H9 (cell line): ENCODE measurements around the gene ANKHD1. TPM values are rescaled to one million over a fixed set of nuclear protein-coding genes. Genes with fewer than 3 reads are reported as not detected.

Experiments used
- DNase-seq: peaks from one replicate; pipeline ENCODE4 v3.0.0-alpha.2; 2017
- H2AFZ ChIP-seq: one replicate; pipeline ENCODE4 v1.6.1; 2013; ENCODE audit warnings: mild to moderate bottlenecking, low read length, control low read depth, moderate library complexity
- H2AK5ac ChIP-seq: 2 replicates; pipeline ENCODE4 v1.6.1; 2013; ENCODE audit warnings: low read length, control low read depth, mixed read lengths; ENCODE audit not compliant: insufficient read length
- H2BK120ac ChIP-seq: one replicate; pipeline ENCODE4 v1.6.1; 2013; ENCODE audit warnings: low read depth, mild to moderate bottlenecking, low read length, control low read depth, inconsistent platforms; ENCODE audit not compliant: poor library complexity, severe bottlenecking
- H2BK12ac ChIP-seq: 2 replicates; pipeline ENCODE4 v1.6.1; 2013; ENCODE audit warnings: low read length, control low read depth, mixed read lengths, low read depth; ENCODE audit not compliant: insufficient read length
- H2BK15ac ChIP-seq: 2 replicates; pipeline ENCODE4 v1.6.1; 2013; ENCODE audit warnings: low read depth, low read length, control low read depth
- H2BK20ac ChIP-seq: one replicate; pipeline ENCODE4 v1.6.1; 2013; ENCODE audit warnings: low read depth, mild to moderate bottlenecking, low read length, control low read depth, inconsistent platforms; ENCODE audit not compliant: poor library complexity, severe bottlenecking
- H2BK5ac ChIP-seq: 2 replicates; pipeline ENCODE4 v1.6.1; 2013; ENCODE audit warnings: low read length, control low read depth, mixed read lengths; ENCODE audit not compliant: insufficient read length
- H3K14ac ChIP-seq: 2 replicates; pipeline ENCODE4 v1.6.1; 2013; ENCODE audit warnings: low read length, control low read depth; ENCODE audit not compliant: insufficient read depth
- H3K18ac ChIP-seq: 2 replicates; pipeline ENCODE4 v1.6.1; 2013; ENCODE audit warnings: low read depth, mild to moderate bottlenecking, mixed read lengths, low read length, control low read depth; ENCODE audit not compliant: insufficient read length
- H3K23ac ChIP-seq: 2 replicates; pipeline ENCODE4 v1.6.1; 2013; ENCODE audit warnings: low read length, control low read depth, mixed read lengths, low read depth; ENCODE audit not compliant: insufficient read length
- H3K23me2 ChIP-seq: 2 replicates; pipeline ENCODE4 v1.6.1; 2013; ENCODE audit warnings: low read depth, mild to moderate bottlenecking, mixed read lengths, low read length, control low read depth; ENCODE audit not compliant: insufficient read length, poor library complexity, severe bottlenecking
- H3K27ac ChIP-seq: 2 replicates; pipeline ENCODE4 v1.5.1; 2013; ENCODE audit warnings: low read length, control low read depth, mixed read lengths, low read depth; ENCODE audit not compliant: insufficient read length
- H3K27me3 ChIP-seq: 2 replicates; pipeline ENCODE4 v1.6.1; 2013; ENCODE audit warnings: low read length, control low read depth, inconsistent platforms; ENCODE audit not compliant: insufficient read depth
- H3K4ac ChIP-seq: 2 replicates; pipeline ENCODE4 v1.6.1; 2013; ENCODE audit warnings: low read depth, mild to moderate bottlenecking, control low read depth, inconsistent platforms, low read length, moderate library complexity
- H3K4me1 ChIP-seq: 2 replicates; pipeline ENCODE4 v1.6.1; 2013; ENCODE audit warnings: low read length, control low read depth, inconsistent platforms; ENCODE audit not compliant: insufficient read depth
- H3K4me2 ChIP-seq: 2 replicates; pipeline ENCODE4 v1.6.1; 2013; ENCODE audit warnings: low read length, control low read depth, mixed read lengths; ENCODE audit not compliant: insufficient read length, insufficient read depth
- H3K56ac ChIP-seq: 2 replicates; pipeline ENCODE4 v1.6.1; 2013; ENCODE audit warnings: low read depth, mild to moderate bottlenecking, mixed read lengths, low read length, control low read depth; ENCODE audit not compliant: insufficient read length
- H3K79me1 ChIP-seq: 2 replicates; pipeline ENCODE4 v1.6.1; 2013; ENCODE audit warnings: low read depth, mild to moderate bottlenecking, moderate library complexity, low read length, control low read depth, inconsistent platforms; ENCODE audit not compliant: insufficient read depth, poor library complexity, severe bottlenecking
- H3K79me2 ChIP-seq: 2 replicates; pipeline ENCODE4 v1.6.1; 2013; ENCODE audit warnings: low read length, control low read depth, inconsistent platforms; ENCODE audit not compliant: insufficient read depth
- H3K9ac ChIP-seq: 2 replicates; pipeline ENCODE4 v1.6.1; 2013; ENCODE audit warnings: low read length, control low read depth, mixed read lengths; ENCODE audit not compliant: insufficient read length; ENCODE audit errors: extremely low read depth
- H3K9me3 ChIP-seq: one replicate; pipeline ENCODE4 v1.6.1; 2013; ENCODE audit warnings: low read depth, low read length, inconsistent platforms; ENCODE audit not compliant: control insufficient read depth
- H3T11ph ChIP-seq: one replicate; pipeline ENCODE4 v1.6.1; 2013; ENCODE audit warnings: mild to moderate bottlenecking, low read length, control low read depth, inconsistent platforms
- H4K20me1 ChIP-seq: one replicate; pipeline ENCODE4 v1.6.1; 2013; ENCODE audit not compliant: control insufficient read depth, insufficient read length, insufficient read depth
- H4K5ac ChIP-seq: 2 replicates; pipeline ENCODE4 v1.6.1; 2013; ENCODE audit warnings: low read depth, mild to moderate bottlenecking, mixed read lengths, low read length, control low read depth; ENCODE audit not compliant: insufficient read length
- H4K8ac ChIP-seq: replicated peaks from 2 replicates; pipeline ENCODE4 v1.6.1; 2013; ENCODE audit warnings: low read length, control low read depth, mixed read lengths, low read depth; ENCODE audit not compliant: insufficient read length
- H4K91ac ChIP-seq: 2 replicates; pipeline ENCODE4 v1.6.1; 2013; ENCODE audit warnings: low read depth, mild to moderate bottlenecking, moderate library complexity, mixed read lengths, low read length, control low read depth; ENCODE audit not compliant: insufficient read length
- H3K27ac Mint-ChIP-seq, 3 experiments: 2 replicates in 2 of 3; 3 replicates in 1 of 3; pipeline ENCODE4 v1.8.0; 2020 to 2021; ENCODE audit warnings: mixed read lengths in 3 of 3, mild to moderate bottlenecking in 1 of 3, moderate library complexity in 1 of 3
- H3K27me3 Mint-ChIP-seq: 2 replicates; pipeline ENCODE4 v1.8.0; 2021; ENCODE audit warnings: low read depth, mild to moderate bottlenecking, moderate library complexity, mixed read lengths
- H3K36me3 Mint-ChIP-seq, 3 experiments: 2 replicates in 2 of 3; 3 replicates in 1 of 3; pipeline ENCODE4 v1.8.0; 2020 to 2021; ENCODE audit warnings: low read depth in 3 of 3, mixed read lengths in 3 of 3; ENCODE audit not compliant: insufficient read depth in 1 of 3
- H3K4me1 Mint-ChIP-seq, 2 experiments: 2 replicates each; pipeline ENCODE4 v1.8.0; 2020; ENCODE audit warnings: mixed read lengths in 2 of 2
- H3K4me3 Mint-ChIP-seq, 2 experiments: 2 replicates in 1 of 2; 3 replicates in 1 of 2; pipeline ENCODE4 v1.8.0; 2020 to 2021; ENCODE audit warnings: mild to moderate bottlenecking in 2 of 2, mixed read lengths in 2 of 2, moderate library complexity in 1 of 2
- H3K9me3 Mint-ChIP-seq, 2 experiments: 2 replicates in 1 of 2; 3 replicates in 1 of 2; pipeline ENCODE4 v1.8.0; 2020; ENCODE audit warnings: mild to moderate bottlenecking in 2 of 2, mixed read lengths in 2 of 2, moderate library complexity in 1 of 2
- CTCF ChIP-seq: fragments of 200-600 bp; sonication (generic); conservative IDR thresholded peaks from 3 replicates; pipeline ENCODE4 v1.8.0; 2021; ENCODE audit warnings: antibody characterized with exemption, mild to moderate bottlenecking
- WGBS: extraction: QIAGEN DNeasy Blood & Tissue Kit; methylation state at CpG from one replicate; pipeline ENCODE4 v1.1.7; 2013; ENCODE audit warnings: missing lambda C conversion rate, low lambda C conversion rate, mixed read lengths; ENCODE audit not compliant: insufficient read length; ENCODE audit errors: extremely low coverage; 5-methylcytosine and 5-hydroxymethylcytosine counted together
- total RNA-seq: library from RNA; stranded (reverse); gene quantifications from 2 replicates; pipeline ENCODE4 v1.2.1, GENCODE V29; 2021

The ANKHD1 gene
- total RNA-seq, 1 experiment from 2014 or later = 105 TPM

GRCh38 chr5:140545606-140546005, 144.0 kb downstream of the ANKHD1 start:
- Histone ChIP-seq H2BK15ac (no peak overlapping the region), H3K9me3 (no peaks in the 10 kb centered on the region), H2BK20ac (no peak overlapping the region), H2BK5ac (no peak overlapping the region), H3K23ac (no peak overlapping the region), H2BK12ac (no peak overlapping the region), H3K14ac (no peak overlapping the region), H3K23me2 (peaks cover 7% of the 10 kb centered on the region), H3K56ac (no peak overlapping the region), H3K18ac (no peak overlapping the region), H4K8ac (no peak overlapping the region), H3K79me2 (no peaks in the 10 kb centered on the region), H3K4me1 (0 out of 2 replicates have a peak, but pooled peaks cover 7% of the 10 kb centered on the region), H2BK120ac (no peak overlapping the region), H4K91ac (no peak overlapping the region), H3K27ac (no peak overlapping the region), H4K5ac (no peak overlapping the region), H4K20me1 (no peaks in the 10 kb centered on the region), H3K27me3 (no peaks in the 10 kb centered on the region), H3K9ac (no peak overlapping the region), H2AFZ (no peak overlapping the region), H2AK5ac (no peak overlapping the region), H3K79me1 (no peaks in the 10 kb centered on the region), H3T11ph (no peak overlapping the region), H3K4ac (no peak overlapping the region), H3K4me2 (no peak overlapping the region)
- WGBS = no CpG with 5 or more reads among the region's 10 CpGs
- Mint-ChIP-seq H3K4me1 (peaks cover 23 to 26% of the 10 kb centered on the region in 2 experiments), H3K36me3 (peaks cover 22 to 63% (median 44%) of the 10 kb centered on the region in 3 experiments; a peak in 6 of 7 replicates), H3K27ac (no peak overlapping the region; a peak in 1 of 7 replicates), H3K4me3 (no peak overlapping the region), H3K9me3 (no peaks in the 10 kb centered on the region), H3K27me3 (no peaks in the 10 kb centered on the region)
- TF ChIP-seq CTCF = no peak
- no peak for DNase-seq
